ENCODE results near the gene OR2T3.
"Not testable (repeated sequence)": the region's sequence is repeated elsewhere in the genome, so short reads cannot be mapped to it uniquely, and the experiment has no call there.

Gene OR2T3

GRCh38 chr1:248450466-248451145 lies 22.5 kb upstream of the OR2T3 start:
- not testable (repeated sequence) for H3K9ac ChIP-seq (ENCODE audit: low read length); H3F3A ChIP-seq (ENCODE audit: insufficient read depth); H3K79me2 ChIP-seq (ENCODE audit: insufficient read depth, low read length); H3K4me2 ChIP-seq (ENCODE audit: low read depth, low read length, poor library complexity, severe bottlenecking); H3K36me3 ChIP-seq (ENCODE audit: low read length); H3K9me2 ChIP-seq (replicated peaks; ENCODE audit: insufficient read depth, low read length); H4K20me1 ChIP-seq (ENCODE audit: low read depth, low read length); H3K27me3 ChIP-seq (ENCODE audit: low read length); H3K4me3 ChIP-seq (ENCODE audit: insufficient read depth, low read length, poor library complexity, severe bottlenecking); H3K27ac ChIP-seq (ENCODE audit: low read depth, low read length); H2AFZ ChIP-seq (ENCODE audit: low read depth, low read length, severe bottlenecking); H3K9me3 ChIP-seq (ENCODE audit: insufficient read depth, low read length)

- H3K4me2 ChIP-seq (ENCODE audit: low read depth, low read length, poor library complexity, severe bottlenecking); H3F3A ChIP-seq (ENCODE audit: insufficient read depth); H3K79me2 ChIP-seq (ENCODE audit: insufficient read depth, low read length); H3K27ac ChIP-seq (ENCODE audit: low read depth, low read length); H3K9ac ChIP-seq (ENCODE audit: low read length); H3K27me3 ChIP-seq (ENCODE audit: low read length); H3K9me2 ChIP-seq (replicated peaks; ENCODE audit: insufficient read depth, low read length); H4K20me1 ChIP-seq (ENCODE audit: low read depth, low read length); H2AFZ ChIP-seq (ENCODE audit: low read depth, low read length, severe bottlenecking); H3K4me3 ChIP-seq (ENCODE audit: insufficient read depth, low read length, poor library complexity, severe bottlenecking); H3K36me3 ChIP-seq (ENCODE audit: low read length); H3K9me3 ChIP-seq (ENCODE audit: insufficient read depth, low read length): not testable (repeated sequence)
Observed at GRCh38 chr1:248453619-248454018, 19.5 kb upstream of the OR2T3 start.

GRCh38 chr1:248455045-248455444 lies 18.1 kb upstream of the OR2T3 start:
- not testable (repeated sequence) for H3K27ac ChIP-seq (ENCODE audit: low read depth, low read length); H2AFZ ChIP-seq (ENCODE audit: low read depth, low read length, severe bottlenecking); H3K9me3 ChIP-seq (ENCODE audit: insufficient read depth, low read length)

GRCh38 chr1:248456635-248457034 lies 16.5 kb upstream of the OR2T3 start:
- H4K20me1 ChIP-seq (ENCODE audit: low read depth, low read length); H3K79me2 ChIP-seq (ENCODE audit: insufficient read depth, low read length); H3F3A ChIP-seq (ENCODE audit: insufficient read depth); H3K36me3 ChIP-seq (ENCODE audit: low read length); H3K4me2 ChIP-seq (ENCODE audit: low read depth, low read length, poor library complexity, severe bottlenecking); H3K9ac ChIP-seq (ENCODE audit: low read length); H2AFZ ChIP-seq (ENCODE audit: low read depth, low read length, severe bottlenecking); H3K27me3 ChIP-seq (ENCODE audit: low read length); H3K4me3 ChIP-seq (ENCODE audit: insufficient read depth, low read length, poor library complexity, severe bottlenecking); H3K27ac ChIP-seq (ENCODE audit: low read depth, low read length); H3K9me3 ChIP-seq (ENCODE audit: insufficient read depth, low read length); H3K9me2 ChIP-seq (replicated peaks; ENCODE audit: insufficient read depth, low read length): not testable (repeated sequence)

More at GRCh38 chr1:248455045-248455444, 18.1 kb upstream of the OR2T3 start:
- H3F3A ChIP-seq (ENCODE audit: insufficient read depth); H3K4me2 ChIP-seq (ENCODE audit: low read depth, low read length, poor library complexity, severe bottlenecking); H3K79me2 ChIP-seq (ENCODE audit: insufficient read depth, low read length); H3K9me2 ChIP-seq (replicated peaks; ENCODE audit: insufficient read depth, low read length); H3K27me3 ChIP-seq (ENCODE audit: low read length); H3K9ac ChIP-seq (ENCODE audit: low read length); H3K36me3 ChIP-seq (ENCODE audit: low read length); H4K20me1 ChIP-seq (ENCODE audit: low read depth, low read length); H3K4me3 ChIP-seq (ENCODE audit: insufficient read depth, low read length, poor library complexity, severe bottlenecking): not testable (repeated sequence)

GRCh38 chr1:248459117-248459516 lies 14.0 kb upstream of the OR2T3 start:
- not testable (repeated sequence) for H3K27me3 ChIP-seq (ENCODE audit: low read length); H3F3A ChIP-seq (ENCODE audit: insufficient read depth); H3K4me3 ChIP-seq (ENCODE audit: insufficient read depth, low read length, poor library complexity, severe bottlenecking); H3K79me2 ChIP-seq (ENCODE audit: insufficient read depth, low read length); H3K4me2 ChIP-seq (ENCODE audit: low read depth, low read length, poor library complexity, severe bottlenecking); H4K20me1 ChIP-seq (ENCODE audit: low read depth, low read length); H3K9me3 ChIP-seq (ENCODE audit: insufficient read depth, low read length); H3K9ac ChIP-seq (ENCODE audit: low read length); H3K9me2 ChIP-seq (replicated peaks; ENCODE audit: insufficient read depth, low read length); H2AFZ ChIP-seq (ENCODE audit: low read depth, low read length, severe bottlenecking); H3K36me3 ChIP-seq (ENCODE audit: low read length); H3K27ac ChIP-seq (ENCODE audit: low read depth, low read length)

GRCh38 chr1:248471154-248471553 lies 2.0 kb upstream of the OR2T3 start:
- Histone ChIP-seq H4K20me1 (ENCODE audit: low read depth, low read length) (no peaks in the 10 kb centered on the region), H3K9me3 (ENCODE audit: insufficient read depth, low read length) (no peaks in the 10 kb centered on the region), H3K36me3 (ENCODE audit: low read length) (no peaks in the 10 kb centered on the region), H3K27me3 (ENCODE audit: low read length) (no peaks in the 10 kb centered on the region), H3K9me2 (replicated peaks; ENCODE audit: insufficient read depth, low read length) (no peaks in the 10 kb centered on the region), H3K27ac (ENCODE audit: low read depth, low read length) (no peak overlapping the region), H3K9ac (ENCODE audit: low read length) (no peak overlapping the region), H3F3A (ENCODE audit: insufficient read depth) (no peaks in the 10 kb centered on the region), H2AFZ (ENCODE audit: low read depth, low read length, severe bottlenecking) (no peak overlapping the region), H3K4me3 (ENCODE audit: insufficient read depth, low read length, poor library complexity, severe bottlenecking) (no peak overlapping the region), H3K79me2 (ENCODE audit: insufficient read depth, low read length) (no peaks in the 10 kb centered on the region), H3K4me2 (ENCODE audit: low read depth, low read length, poor library complexity, severe bottlenecking) (no peak overlapping the region)
- TF ChIP-seq CTCF (IDR thresholded peaks at IDR 0.05; ENCODE audit: insufficient read depth, low read length, poor library complexity, severe bottlenecking) = no peak
- TF ChIP-seq EZH2phosphoT487 (conservative IDR thresholded peaks at IDR 0.05; ENCODE audit: low read length) = no peak

GRCh38 chr1:248472111-248472510 lies 1.0 kb upstream of the OR2T3 start:
- not testable (repeated sequence) for H3K27ac ChIP-seq (ENCODE audit: low read depth, low read length); H3F3A ChIP-seq (ENCODE audit: insufficient read depth); H3K9me3 ChIP-seq (ENCODE audit: insufficient read depth, low read length); H4K20me1 ChIP-seq (ENCODE audit: low read depth, low read length); H3K4me2 ChIP-seq (ENCODE audit: low read depth, low read length, poor library complexity, severe bottlenecking); H2AFZ ChIP-seq (ENCODE audit: low read depth, low read length, severe bottlenecking); H3K36me3 ChIP-seq (ENCODE audit: low read length); H3K9me2 ChIP-seq (replicated peaks; ENCODE audit: insufficient read depth, low read length); H3K79me2 ChIP-seq (ENCODE audit: insufficient read depth, low read length); H3K4me3 ChIP-seq (ENCODE audit: insufficient read depth, low read length, poor library complexity, severe bottlenecking); H3K9ac ChIP-seq (ENCODE audit: low read length); H3K27me3 ChIP-seq (ENCODE audit: low read length)

Data from SU-DHL-6 (cell line).